Measurements from ENCODE around the gene FAM222B. TPM values are rescaled to one million over a fixed set of nuclear protein-coding genes. Genes with fewer than 3 reads are reported as not detected.

The FAM222B gene
- total RNA-seq, 1 donor from 2014 or later = 16.9 TPM

- intact Hi-C loops (cut with DNase I) = no loop called here
- no peak for ATAC-seq
- no peak for DNase-seq (ENCODE audit: missing footprints)
Measured at GRCh38 chr17:28875848-28876550, 33.4 kb upstream of the FAM222B start.

DNA sequence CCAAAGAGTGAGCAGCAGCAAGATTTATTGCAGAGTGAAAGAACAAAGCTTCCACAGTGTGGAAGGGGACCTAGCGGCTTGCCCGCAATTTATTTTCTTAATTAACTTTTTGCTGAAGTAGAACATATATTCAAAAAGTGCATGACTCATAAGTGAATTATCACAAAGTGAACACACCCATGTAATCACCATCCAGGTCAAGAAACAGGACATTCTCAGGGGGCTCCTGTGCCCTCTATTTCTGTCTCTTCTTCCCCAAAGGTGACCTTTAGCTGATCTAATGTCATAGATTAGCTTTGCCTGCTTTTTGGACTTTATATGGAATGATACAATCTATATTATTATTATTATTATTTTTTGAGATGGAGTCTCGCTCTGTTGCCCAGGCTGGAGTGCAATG lies 32.2 kb upstream of the FAM222B start:
- intact Hi-C loops (cut with DNase I) = no loop called here
- ATAC-seq = no peak
- no peak for DNase-seq (ENCODE audit: missing footprints)

DNA sequence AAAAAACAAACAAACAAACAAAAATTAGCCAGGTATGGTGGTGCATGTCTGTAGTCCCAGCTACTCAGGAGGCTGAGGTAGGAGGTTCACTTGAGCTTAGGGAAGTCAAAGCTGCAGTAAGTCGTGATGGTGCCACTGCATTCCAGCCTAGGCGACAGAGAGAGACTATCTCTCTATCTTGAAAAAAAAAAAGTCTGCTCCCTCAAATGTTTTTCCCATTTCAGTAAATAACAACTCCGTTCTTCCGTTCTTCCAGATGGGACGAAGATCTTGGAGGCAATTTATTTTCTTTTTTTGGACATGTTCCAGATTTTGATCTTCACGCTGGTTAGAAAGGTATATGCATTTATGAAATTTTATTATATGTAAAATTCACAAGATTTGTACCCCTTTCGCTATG lies 31.2 kb upstream of the FAM222B start:
- no peak for DNase-seq (ENCODE audit: missing footprints)
- ATAC-seq = no peak
- intact Hi-C loops (cut with DNase I) = no loop called here

DNA sequence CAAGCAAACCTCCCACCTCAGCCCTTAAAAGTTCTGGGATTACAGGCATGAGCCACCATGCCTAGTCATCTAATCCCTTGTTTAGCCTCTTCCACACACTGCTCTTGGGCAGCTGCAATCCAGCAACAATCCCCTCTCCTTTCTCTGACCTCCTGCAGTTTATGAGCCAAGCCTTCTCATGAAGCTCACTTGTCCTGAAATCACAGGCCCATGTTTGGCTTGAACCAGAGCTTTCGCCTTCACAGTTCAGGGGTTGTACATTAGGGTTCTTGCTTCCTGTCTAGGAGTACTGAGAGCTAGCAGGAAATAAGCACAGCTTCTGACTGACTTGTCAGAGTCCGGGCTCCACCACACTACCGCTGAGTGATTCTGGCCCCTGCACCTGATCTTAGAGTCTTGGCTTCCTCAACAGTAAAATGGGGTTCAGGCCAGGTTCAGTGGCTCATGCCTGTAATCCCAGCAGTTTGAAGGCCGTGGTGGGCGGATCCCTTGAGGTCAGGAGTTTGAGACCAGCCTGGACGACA lies 28.5 kb upstream of the FAM222B start:
- intact Hi-C loops (cut with DNase I) = no loop called here
- ATAC-seq (no peak), DNase-seq (ENCODE audit: missing footprints) (no peak)

GRCh38 chr17:28867276-28867675 lies 24.7 kb upstream of the FAM222B start:
- DNase-seq (ENCODE audit: missing footprints) (no peak), ATAC-seq (no peak)
- intact Hi-C loops (cut with DNase I) = no loop called here

- no peak for DNase-seq (ENCODE audit: missing footprints)
Measured at GRCh38 chr17:28865946-28866752, 23.6 kb upstream of the FAM222B start.

DNA sequence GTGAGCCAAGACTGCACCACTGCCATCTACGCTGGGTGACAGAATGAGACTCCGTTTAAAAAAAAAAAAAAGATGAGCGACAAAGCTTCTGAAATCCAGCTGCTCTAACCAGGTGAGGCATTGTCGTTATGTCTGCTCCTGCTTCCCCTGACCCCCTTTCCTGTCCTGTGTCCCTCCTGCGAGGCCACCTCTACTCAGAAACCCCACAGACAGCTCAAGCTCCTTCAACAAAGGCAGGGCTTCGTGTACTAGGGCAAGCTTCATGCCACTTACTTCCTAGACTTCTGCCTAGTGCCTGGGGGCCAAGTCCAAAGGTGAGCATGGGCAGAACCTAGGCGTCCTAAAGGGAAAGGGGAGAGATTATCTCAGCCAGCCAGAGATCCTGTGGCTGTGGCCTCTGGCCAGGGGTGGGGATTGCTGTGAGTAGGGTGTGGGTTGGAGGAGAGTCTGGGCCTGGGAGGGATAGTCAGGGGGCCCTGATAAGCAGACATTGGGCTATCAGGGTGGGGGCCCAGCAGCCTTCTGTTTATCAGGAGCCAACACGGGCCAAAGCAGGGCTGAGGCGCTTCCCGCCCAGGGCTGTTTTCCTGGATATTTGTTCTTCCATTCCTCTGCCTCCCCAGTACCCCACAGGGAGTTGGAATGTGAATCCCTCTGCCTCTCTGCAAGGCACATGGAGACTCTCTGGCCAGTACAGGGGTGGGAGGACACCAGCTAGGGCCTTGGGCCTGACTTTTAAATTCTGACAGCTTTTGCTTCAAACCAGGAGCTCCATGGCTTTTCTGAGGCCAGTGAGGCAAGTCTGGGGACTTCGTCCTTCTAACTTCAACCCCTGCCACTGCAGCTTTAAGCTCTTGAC lies 22.6 kb upstream of the FAM222B start:
- DNase-seq (ENCODE audit: missing footprints) (no peak), ATAC-seq (no peak)
- intact Hi-C loops (cut with DNase I) = no loop called here

More at GRCh38 chr17:28865946-28866752, 23.6 kb upstream of the FAM222B start:
- intact Hi-C loops (cut with DNase I) = no loop called here
- no peak for ATAC-seq

- ATAC-seq (no peak), DNase-seq (ENCODE audit: missing footprints) (no peak)
- intact Hi-C loops (cut with DNase I) = no loop called here
Measured at GRCh38 chr17:28863953-28864352, 21.4 kb upstream of the FAM222B start.

DNA sequence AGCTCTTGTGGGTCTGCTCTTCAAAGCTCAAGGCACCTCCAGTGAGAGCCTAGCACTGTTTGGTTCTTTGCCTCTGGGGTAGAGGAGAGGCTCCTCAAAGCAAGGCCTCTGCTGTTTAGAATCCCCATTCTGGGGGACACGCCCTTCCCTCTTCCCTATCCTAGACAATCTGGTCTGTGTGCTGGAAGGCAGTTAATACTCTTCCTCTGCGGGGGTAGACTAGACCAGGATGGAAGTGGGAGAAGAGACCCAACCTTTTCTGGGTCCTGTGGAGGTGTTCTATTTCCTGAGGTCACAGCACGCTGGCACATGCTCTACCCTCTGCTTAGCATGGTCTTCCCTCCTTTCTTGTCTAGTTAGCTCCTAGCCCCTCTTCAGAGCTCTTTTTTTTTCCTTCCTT lies 20.0 kb upstream of the FAM222B start:
- intact Hi-C loops (cut with DNase I) = no loop called here
- no peak for ATAC-seq
- DNase-seq (ENCODE audit: missing footprints) = no peak

DNA sequence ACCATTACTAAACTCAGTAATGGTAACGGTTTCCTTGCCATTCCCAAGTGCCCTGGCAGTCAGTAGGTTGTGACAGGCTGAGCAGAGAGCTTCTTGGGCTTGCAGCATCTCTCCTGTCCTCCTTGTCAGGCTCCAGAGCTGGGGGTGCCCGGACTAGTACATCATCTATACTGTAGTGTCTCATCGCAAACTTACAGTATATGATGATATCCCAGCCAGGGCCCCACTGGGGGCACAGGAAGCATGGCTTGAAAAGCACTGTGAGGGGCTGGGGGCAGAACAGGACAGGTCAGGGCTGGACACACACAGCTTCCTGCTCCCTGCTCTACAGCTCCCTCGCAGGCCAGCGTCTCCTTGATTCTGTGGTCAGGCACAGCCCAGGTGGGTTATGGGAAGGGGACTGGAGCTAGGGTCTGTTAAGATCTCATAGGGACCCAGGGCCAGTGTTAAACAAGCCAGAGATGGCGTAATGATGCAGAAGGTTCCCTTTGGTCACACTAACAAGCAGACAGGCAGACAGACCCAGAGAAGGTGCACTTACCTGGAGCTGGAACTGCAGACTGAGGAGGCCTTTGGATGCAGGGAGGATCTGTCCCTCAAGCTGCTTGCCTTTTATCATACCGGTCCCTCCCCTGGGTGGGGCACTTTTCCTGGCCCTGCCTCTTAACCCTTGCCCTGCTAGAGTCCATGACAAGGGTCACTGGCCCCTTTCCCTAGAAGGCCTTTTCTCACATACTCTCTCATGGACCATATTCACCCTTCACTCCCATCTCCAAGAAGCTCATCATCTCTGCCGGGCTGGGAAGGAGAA lies 19.0 kb upstream of the FAM222B start:
- DNase-seq (ENCODE audit: missing footprints) (peak; percentile 20), ATAC-seq (peak; percentile 17)
- intact Hi-C loops (cut with DNase I) = no loop called here

GRCh38 chr17:28860363-28860808 lies 17.8 kb upstream of the FAM222B start:
- DNase-seq (ENCODE audit: missing footprints) (no peak), ATAC-seq (no peak)
- intact Hi-C loops (cut with DNase I) = no loop called here

DNA sequence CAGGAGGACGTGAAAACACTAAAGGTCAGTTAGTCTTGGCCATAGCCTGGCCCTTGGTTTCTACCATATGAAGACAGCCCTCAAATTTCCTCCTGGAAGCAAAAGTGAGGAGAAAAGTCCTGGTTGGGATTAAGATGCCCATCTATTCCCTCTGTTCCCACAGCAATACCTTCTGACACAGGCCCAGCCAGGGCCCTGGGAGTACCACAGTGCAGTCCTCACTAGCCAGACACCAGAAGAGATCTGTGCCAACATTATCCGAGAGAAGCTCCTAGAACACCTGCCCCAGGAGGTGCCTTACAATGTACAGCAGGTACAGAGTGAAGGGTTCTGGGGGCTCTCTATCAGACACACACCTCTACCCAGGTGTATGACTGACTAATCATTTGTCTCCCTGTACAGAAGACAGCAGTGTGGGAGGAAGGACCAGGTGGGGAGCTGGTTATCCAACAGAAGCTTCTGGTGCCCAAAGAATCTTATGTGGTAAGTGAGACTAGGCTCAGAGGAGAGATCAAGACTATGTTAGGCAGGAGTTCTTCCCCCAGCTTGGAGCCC lies 16.3 kb upstream of the FAM222B start:
- ATAC-seq (no peak), DNase-seq (ENCODE audit: missing footprints) (no peak)
- intact Hi-C loops (cut with DNase I) = no loop called here

GRCh38 chr17:28857905-28858800 lies 15.6 kb upstream of the FAM222B start:
- ATAC-seq = no peak
- DNase-seq (ENCODE audit: missing footprints) = peak; percentile 15
- intact Hi-C loops (cut with DNase I) = no loop called here

GRCh38 chr17:28856028-28856574 lies 13.5 kb upstream of the FAM222B start:
- ATAC-seq = no peak
- no peak for DNase-seq (ENCODE audit: missing footprints)
- intact Hi-C loops (cut with DNase I) = no loop called here

DNA sequence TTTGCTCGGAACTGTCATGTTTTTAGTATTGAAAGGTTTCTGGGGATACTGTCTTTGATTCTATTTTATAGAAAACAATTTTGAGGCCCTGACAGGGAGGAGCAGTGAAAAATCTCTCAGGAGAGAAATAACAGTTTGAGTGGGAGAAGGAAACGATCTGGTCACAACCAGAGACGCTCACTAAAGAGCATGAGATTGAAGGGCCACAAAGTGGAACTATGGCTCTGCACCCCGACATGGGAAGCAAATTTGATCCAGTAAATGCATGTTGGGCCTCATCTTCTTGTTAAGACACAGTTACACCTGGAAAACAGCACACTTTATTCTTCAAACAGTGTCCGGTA lies 12.7 kb upstream of the FAM222B start:
- intact Hi-C loops (cut with DNase I) = loop anchor here (2.0 kb wide), 1 partner anchor 41 kb away; the partner anchor contains the start of gene FLOT2
- DNase-seq (ENCODE audit: missing footprints) (no peak), ATAC-seq (no peak)

DNA sequence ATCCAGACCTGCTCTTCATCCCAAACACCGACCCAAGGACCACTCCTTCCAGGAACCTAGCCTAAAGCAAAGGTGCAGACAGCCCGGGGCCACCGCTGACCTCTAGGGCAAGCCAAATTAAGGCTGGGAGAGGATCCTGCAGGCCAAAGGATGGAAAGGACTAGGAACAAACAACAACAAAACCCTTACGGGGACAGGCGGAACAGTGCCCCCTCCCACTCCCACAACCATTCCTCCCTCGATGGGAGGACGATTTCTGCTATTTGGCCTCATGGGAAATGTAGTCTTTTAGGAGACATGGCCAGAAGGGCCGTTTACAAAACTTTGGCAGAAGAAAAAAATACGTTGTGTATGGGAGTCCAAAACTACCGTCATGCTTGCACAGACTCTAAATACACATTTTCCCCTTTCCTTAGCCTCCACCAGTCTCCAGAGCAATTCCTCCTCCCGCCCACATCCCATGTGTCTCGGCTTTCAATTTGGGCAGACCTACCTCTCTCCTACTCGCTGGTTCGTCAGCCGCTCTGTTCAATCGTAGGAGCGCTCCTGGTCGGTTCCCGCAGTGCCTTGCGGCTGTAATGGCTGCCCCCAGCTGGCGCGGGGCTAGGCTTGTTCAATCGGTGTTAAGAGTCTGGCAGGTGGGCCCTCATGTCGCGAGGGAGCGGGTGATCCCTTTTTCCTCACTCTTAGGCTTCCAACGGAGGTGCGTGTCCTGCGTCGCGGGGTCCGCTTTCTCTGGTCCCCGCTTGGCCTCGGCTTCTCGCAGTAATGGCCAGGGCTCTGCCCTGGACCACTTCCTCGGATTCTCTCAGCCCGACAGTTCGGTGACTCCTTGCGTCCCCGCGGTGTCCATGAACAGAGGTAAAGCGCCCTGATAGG lies 12.1 kb upstream of the FAM222B start, which contains the start of gene ERAL1:
Gene ERAL1 (plus strand): TSS at position 560 of the 879 bp plus-strand sequence. CDS start 19 bp downstream, at position 579.
- intact Hi-C loops (cut with DNase I) = loop anchor here (2.0 kb wide), 1 partner anchor 42 kb away; the partner anchor contains the start of gene FLOT2
- ATAC-seq (peak; percentile 99), DNase-seq (ENCODE audit: missing footprints) (peak; percentile 89)

Data from Right ventricle myocardium inferior (tissue), 1 donor.